Glutamatergic neuron (in vitro differentiated cells): ENCODE measurements around the gene GRM3. TPM values are rescaled to one million over a fixed set of nuclear protein-coding genes. Genes with fewer than 3 reads are reported as not detected.

Experiments
- DNase-seq: peaks from one replicate; pipeline ENCODE4 v3.0.0; 2022
- H3K27ac Mint-ChIP-seq: one replicate; pipeline ENCODE4 v1.8.0; 2020; ENCODE audit warnings: mild to moderate bottlenecking, mixed read lengths, inconsistent platforms; ENCODE audit not compliant: unreplicated experiment
- H3K27me3 Mint-ChIP-seq: one replicate; pipeline ENCODE4 v1.8.0; 2020; ENCODE audit warnings: mild to moderate bottlenecking, moderate library complexity, mixed read lengths, inconsistent platforms; ENCODE audit not compliant: unreplicated experiment
- H3K36me3 Mint-ChIP-seq: one replicate; pipeline ENCODE4 v1.8.0; 2020; ENCODE audit warnings: mild to moderate bottlenecking, mixed read lengths, inconsistent platforms; ENCODE audit not compliant: unreplicated experiment
- H3K4me1 Mint-ChIP-seq: one replicate; pipeline ENCODE4 v1.8.0; 2020; ENCODE audit warnings: mild to moderate bottlenecking, low read depth, mixed read lengths, inconsistent platforms; ENCODE audit not compliant: unreplicated experiment
- H3K4me3 Mint-ChIP-seq: one replicate; pipeline ENCODE4 v1.8.0; 2020; ENCODE audit warnings: mild to moderate bottlenecking, mixed read lengths, inconsistent platforms; ENCODE audit not compliant: unreplicated experiment
- H3K9me3 Mint-ChIP-seq: one replicate; pipeline ENCODE4 v1.8.0; 2020; ENCODE audit warnings: mild to moderate bottlenecking, moderate library complexity, mixed read lengths, inconsistent platforms; ENCODE audit not compliant: unreplicated experiment
- CTCF ChIP-seq: fragments of 200-600 bp; sonication (generic); IDR thresholded peaks from one replicate; pipeline ENCODE4 v1.5.0; 2021; ENCODE audit not compliant: partially characterized antibody, unreplicated experiment
- total RNA-seq: library from RNA; stranded (reverse); fragmentation: NEBNext Ultra II Directional; extraction: Animal tissue kit (Norgen Biotek cat#: 25700); gene quantifications from one replicate; pipeline ENCODE4 v1.2.1, GENCODE V29; 2021; ENCODE audit not compliant: unreplicated experiment

Gene GRM3
- total RNA-seq, 1 donor from 2014 or later, result not detected

GRCh38 chr7:86748843-86749719 lies 105.4 kb downstream of the GRM3 start:
- Mint-ChIP-seq H3K27ac (peak overlapping the region; percentile 75), H3K27me3 (no peaks in the 10 kb centered on the region), H3K4me3 (peak overlapping the region; percentile 58), H3K9me3 (no peaks in the 10 kb centered on the region), H3K36me3 (no peaks in the 10 kb centered on the region), H3K4me1 (peaks cover 37% of the 10 kb centered on the region)
- TF ChIP-seq CTCF, result no peak
- no peak for DNase-seq

GRCh38 chr7:86749741-86750665 lies 106.3 kb downstream of the GRM3 start:
- no peaks in the 10 kb centered on the region for H3K36me3 Mint-ChIP-seq
- no peak overlapping the region for H3K4me3 Mint-ChIP-seq
- H3K27me3 Mint-ChIP-seq, result no peaks in the 10 kb centered on the region
- no peaks in the 10 kb centered on the region for H3K9me3 Mint-ChIP-seq
- H3K27ac Mint-ChIP-seq, result peak overlapping the region; percentile 9
- no peak for DNase-seq
- H3K4me1 Mint-ChIP-seq, result peaks cover 34% of the 10 kb centered on the region
- no peak for TF ChIP-seq CTCF

GRCh38 chr7:86760236-86760635 lies 116.5 kb downstream of the GRM3 start:
- TF ChIP-seq CTCF, result no peak
- Mint-ChIP-seq H3K4me3 (no peak overlapping the region), H3K4me1 (no peaks in the 10 kb centered on the region), H3K27me3 (no peaks in the 10 kb centered on the region), H3K9me3 (no peaks in the 10 kb centered on the region), H3K27ac (no peak overlapping the region), H3K36me3 (no peaks in the 10 kb centered on the region)
- DNase-seq, result no peak

GRCh38 chr7:86762129-86762528 lies 118.4 kb downstream of the GRM3 start:
- Mint-ChIP-seq H3K4me3 (no peak overlapping the region), H3K9me3 (no peaks in the 10 kb centered on the region), H3K4me1 (no peaks in the 10 kb centered on the region), H3K27ac (no peak overlapping the region), H3K36me3 (no peaks in the 10 kb centered on the region), H3K27me3 (no peaks in the 10 kb centered on the region)
- TF ChIP-seq CTCF, result no peak
- DNase-seq, result no peak
